Right atrium auricular region (tissue), 2 donors: Measurements from ENCODE around the gene PTPRN2. TPM values are rescaled to one million over a fixed set of nuclear protein-coding genes. Genes with fewer than 3 reads are reported as not detected.

Experiments
- DNase-seq: peaks from one replicate; pipeline ENCODE4 v3.0.0-alpha.2; 2019; ENCODE audit warnings: low spot score
- H3K27ac ChIP-seq, 2 donors: fragments of 200-600 bp; sonication (generic); 1 replicate in 1 of 2; 2 replicates in 1 of 2; pipeline ENCODE4 v1.5.1; 2016 to 2019
- H3K27me3 ChIP-seq, 2 donors: fragments of 200-600 bp; sonication (generic); one replicate each; pipeline versions ENCODE4 v1.5.1 to v1.6.0; 2017 to 2019
- H3K36me3 ChIP-seq: fragments of 200-600 bp; sonication (generic); one replicate; pipeline ENCODE4 v1.5.1; 2016
- H3K4me1 ChIP-seq, 2 donors: fragments of 200-600 bp; sonication (generic); one replicate each; pipeline versions ENCODE4 v1.5.1 to v1.6.0; 2017 to 2019
- H3K4me3 ChIP-seq, 2 donors: fragments of 200-600 bp; sonication (generic); 1 replicate in 1 of 2; 2 replicates in 1 of 2; pipeline ENCODE4 v1.5.1; 2017 to 2019; ENCODE audit warnings: mild to moderate bottlenecking in 1 of 2, moderate library complexity in 1 of 2
- H3K9me3 ChIP-seq, 2 donors: fragments of 200-600 bp; sonication (generic); one replicate each; pipeline ENCODE4 v1.5.1; 2019
- total RNA-seq, 2 donors: library from RNA; depleted of rRNA; stranded (reverse); fragments of >200 nt; gene quantifications; one replicate each; pipeline ENCODE4 v1.1.0, GENCODE V29; 2016
- TF ChIP-seq, protein P1 (sequence below), 2 donors: fragments of 200-600 bp; sonication (generic); IDR thresholded peaks; one replicate each; pipeline ENCODE4 v1.5.1; 2019; ENCODE audit warnings: antibody characterized with exemption in 2 of 2

PTPRN2 gene
- total RNA-seq, 2 donors from 2014 or later, result 2.6 to 2.7 TPM

DNA sequence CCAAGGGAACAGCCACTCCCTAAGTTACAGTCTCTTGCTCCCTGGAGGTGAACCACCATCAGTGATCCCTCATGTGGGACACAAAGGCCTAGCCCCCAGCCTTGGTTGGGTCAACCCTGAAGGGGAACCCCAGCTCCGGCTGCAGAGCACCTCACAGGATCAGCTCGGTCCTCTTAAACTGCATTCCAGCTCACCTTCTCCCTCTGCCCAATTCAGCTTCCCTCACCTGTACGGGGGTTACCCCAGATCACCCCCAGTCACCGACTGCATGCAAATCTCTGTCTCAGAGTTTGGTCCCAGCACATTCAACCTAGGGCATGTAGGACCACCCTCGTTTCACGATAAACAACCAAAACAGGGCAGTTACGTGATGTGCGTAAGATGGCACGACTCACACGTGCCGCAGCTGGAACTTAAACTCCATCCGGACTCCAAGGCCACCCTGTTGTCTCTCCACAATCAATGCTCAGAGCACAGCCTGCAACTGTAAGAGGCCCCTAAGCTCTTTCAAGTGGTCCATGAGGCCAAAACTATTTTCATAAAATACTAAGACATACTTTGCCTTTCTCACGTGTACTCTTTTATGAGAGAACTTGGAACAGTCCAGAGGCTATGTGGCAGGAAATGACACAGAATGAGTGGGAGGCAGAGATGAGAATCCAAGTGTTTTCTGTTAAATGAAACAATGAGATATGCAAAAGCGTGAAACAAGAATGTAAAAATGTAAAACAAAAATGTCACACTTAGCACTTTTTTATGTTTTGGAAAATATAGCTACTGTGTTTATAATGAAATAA, 285.2 kb downstream of the PTPRN2 start:
- TF ChIP-seq, protein P1, sequence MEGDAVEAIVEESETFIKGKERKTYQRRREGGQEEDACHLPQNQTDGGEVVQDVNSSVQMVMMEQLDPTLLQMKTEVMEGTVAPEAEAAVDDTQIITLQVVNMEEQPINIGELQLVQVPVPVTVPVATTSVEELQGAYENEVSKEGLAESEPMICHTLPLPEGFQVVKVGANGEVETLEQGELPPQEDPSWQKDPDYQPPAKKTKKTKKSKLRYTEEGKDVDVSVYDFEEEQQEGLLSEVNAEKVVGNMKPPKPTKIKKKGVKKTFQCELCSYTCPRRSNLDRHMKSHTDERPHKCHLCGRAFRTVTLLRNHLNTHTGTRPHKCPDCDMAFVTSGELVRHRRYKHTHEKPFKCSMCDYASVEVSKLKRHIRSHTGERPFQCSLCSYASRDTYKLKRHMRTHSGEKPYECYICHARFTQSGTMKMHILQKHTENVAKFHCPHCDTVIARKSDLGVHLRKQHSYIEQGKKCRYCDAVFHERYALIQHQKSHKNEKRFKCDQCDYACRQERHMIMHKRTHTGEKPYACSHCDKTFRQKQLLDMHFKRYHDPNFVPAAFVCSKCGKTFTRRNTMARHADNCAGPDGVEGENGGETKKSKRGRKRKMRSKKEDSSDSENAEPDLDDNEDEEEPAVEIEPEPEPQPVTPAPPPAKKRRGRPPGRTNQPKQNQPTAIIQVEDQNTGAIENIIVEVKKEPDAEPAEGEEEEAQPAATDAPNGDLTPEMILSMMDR (IDR thresholded peaks at IDR 0.05), result no peak
- Histone ChIP-seq H3K9me3 (peaks cover 2 to 6% of the 10 kb centered on the region in 2 donors), H3K4me3 (no peak overlapping the region), H3K36me3 (no peaks in the 10 kb centered on the region), H3K4me1 (no peaks in the 10 kb centered on the region), H3K27me3 (no peaks in the 10 kb centered on the region), H3K27ac (no peak overlapping the region)
- DNase-seq, result peak; percentile 38

GRCh38 chr7:158301207-158301606, 286.4 kb downstream of the PTPRN2 start:
- H3K27ac ChIP-seq, result no peak overlapping the region
- H3K27me3 ChIP-seq, result no peaks in the 10 kb centered on the region
- peak; percentile 18 for DNase-seq
- no peaks in the 10 kb centered on the region for H3K36me3 ChIP-seq
- H3K4me1 ChIP-seq, result no peaks in the 10 kb centered on the region
- H3K4me3 ChIP-seq, result no peak overlapping the region
- TF ChIP-seq, protein P1 (IDR thresholded peaks at IDR 0.05), result no peak
- H3K9me3 ChIP-seq, result no peaks in the 10 kb centered on the region

DNA sequence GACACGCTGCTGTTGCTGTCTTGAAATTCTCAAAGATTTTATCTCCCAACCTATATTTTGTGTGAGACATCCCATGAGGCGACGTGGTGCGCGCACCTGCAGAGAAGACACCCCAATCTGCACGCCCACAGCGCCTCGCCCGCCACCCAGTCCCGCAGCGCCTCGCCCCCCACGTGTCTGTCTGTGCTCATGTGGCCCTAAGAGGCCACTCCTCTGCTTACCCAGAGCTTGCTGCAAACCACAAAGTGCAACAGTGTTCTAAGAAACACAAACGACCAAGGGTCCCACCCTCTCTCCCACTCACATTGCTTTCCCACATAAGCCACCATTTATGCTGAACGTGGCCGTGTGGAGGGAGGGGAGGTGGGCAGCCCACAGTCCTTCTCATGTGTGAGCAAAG, 287.2 kb downstream of the PTPRN2 start:
- no peaks in the 10 kb centered on the region for H3K27me3 ChIP-seq
- H3K4me3 ChIP-seq, result no peak overlapping the region
- no peak overlapping the region for H3K27ac ChIP-seq
- peak; percentile 18 for DNase-seq
- H3K36me3 ChIP-seq, result no peaks in the 10 kb centered on the region
- TF ChIP-seq, protein P1 (IDR thresholded peaks at IDR 0.05), result no peak
- H3K9me3 ChIP-seq, result no peaks in the 10 kb centered on the region
- H3K4me1 ChIP-seq, result no peaks in the 10 kb centered on the region

DNA sequence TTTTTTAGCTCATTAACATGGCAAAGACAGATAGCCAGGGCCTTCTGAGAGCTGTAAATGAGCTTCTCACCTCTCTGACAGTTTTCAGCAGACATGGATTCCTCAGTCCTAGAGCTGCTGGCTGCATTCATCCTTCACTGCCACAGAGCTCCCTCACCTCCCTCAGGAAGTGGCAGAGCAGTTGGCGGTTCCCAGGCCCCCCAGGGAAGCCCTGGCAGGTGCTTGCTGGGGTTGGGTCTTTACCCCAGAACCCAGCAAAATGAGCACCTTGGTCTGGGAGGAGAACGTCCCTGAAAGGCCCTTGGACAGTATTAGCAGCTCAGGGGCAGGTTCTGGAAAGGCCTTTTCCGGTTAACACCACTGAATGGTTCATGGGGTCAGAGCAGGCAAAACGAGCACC, 288.0 kb downstream of the PTPRN2 start:
- DNase-seq, result peak; percentile 18
- TF ChIP-seq, protein P1 (IDR thresholded peaks at IDR 0.05), result no peak
- Histone ChIP-seq H3K4me3 (no peak overlapping the region), H3K4me1 (no peaks in the 10 kb centered on the region), H3K36me3 (no peaks in the 10 kb centered on the region), H3K27me3 (no peaks in the 10 kb centered on the region), H3K27ac (no peak overlapping the region), H3K9me3 (no peaks in the 10 kb centered on the region)

DNA sequence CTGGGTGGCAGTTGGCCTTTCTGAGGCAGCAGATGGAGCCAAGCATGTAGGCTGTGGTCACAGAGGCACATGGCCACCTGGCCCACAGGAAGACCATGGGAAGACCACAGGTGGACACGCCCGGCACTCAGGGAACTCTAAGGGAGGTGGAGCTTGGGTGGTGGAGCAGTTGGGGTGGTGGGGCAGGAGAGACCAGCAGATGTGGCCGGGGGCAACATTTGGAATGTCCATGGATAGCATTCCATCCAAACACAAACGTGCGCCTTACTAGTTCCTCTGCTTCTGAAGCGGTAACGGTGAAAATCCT, 290.9 kb downstream of the PTPRN2 start:
- TF ChIP-seq, protein P1 (IDR thresholded peaks at IDR 0.05), result no peak
- Histone ChIP-seq H3K9me3 (no peaks in the 10 kb centered on the region), H3K4me3 (no peak overlapping the region), H3K27ac (no peak overlapping the region), H3K4me1 (no peaks in the 10 kb centered on the region), H3K36me3 (no peaks in the 10 kb centered on the region), H3K27me3 (no peaks in the 10 kb centered on the region)
- DNase-seq, result no peak
